GM21360 (cell line): ENCODE measurements around the gene PCNA.

Source experiments
- ATAC-seq: cut with Tn5 transposase; IDR thresholded peaks from one replicate; pipeline ENCODE4 v1.9.1; 2021; ENCODE audit warnings: mild to moderate bottlenecking, moderate library complexity; ENCODE audit not compliant: unreplicated experiment

Gene PCNA

DNA sequence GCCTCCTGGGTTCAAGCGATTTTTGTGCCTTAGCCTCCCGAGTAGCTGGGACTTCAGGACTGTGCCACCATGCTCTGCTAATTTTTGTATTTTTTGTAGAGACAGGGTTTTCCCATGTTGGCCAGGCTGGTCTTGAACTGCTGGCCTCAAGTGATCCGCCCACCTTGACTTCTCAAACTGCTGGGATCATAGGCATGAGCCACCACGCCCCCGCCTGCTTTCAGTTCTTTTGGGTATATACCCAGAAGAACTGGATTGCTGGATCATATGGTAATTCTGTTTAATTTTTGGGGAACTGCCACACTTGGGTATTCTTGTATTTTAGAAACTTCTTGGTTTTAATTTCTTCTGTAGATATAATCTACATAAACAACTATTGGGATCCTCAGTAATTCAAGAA, 24.1 kb upstream of the PCNA start:
- ATAC-seq = no peak

DNA sequence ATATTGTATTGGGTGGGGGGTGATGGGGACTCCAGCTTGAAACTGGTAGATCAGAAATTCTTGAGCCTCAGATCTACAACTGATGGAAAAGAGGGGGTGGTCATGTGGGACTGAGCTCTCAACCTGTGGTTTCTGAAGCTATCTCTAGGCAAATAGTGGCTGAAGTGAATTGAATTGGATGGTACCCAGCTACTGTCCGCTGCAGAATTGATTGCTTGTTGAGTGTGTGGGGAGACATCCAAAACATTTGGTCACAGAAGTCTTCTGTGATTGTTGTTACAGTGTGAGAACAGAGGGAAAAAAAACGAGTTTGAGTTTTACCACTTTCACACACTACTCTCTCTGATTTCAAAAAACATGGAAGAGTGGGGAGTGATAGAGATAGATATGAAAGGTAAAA, 21.9 kb upstream of the PCNA start:
- ATAC-seq = no peak

DNA sequence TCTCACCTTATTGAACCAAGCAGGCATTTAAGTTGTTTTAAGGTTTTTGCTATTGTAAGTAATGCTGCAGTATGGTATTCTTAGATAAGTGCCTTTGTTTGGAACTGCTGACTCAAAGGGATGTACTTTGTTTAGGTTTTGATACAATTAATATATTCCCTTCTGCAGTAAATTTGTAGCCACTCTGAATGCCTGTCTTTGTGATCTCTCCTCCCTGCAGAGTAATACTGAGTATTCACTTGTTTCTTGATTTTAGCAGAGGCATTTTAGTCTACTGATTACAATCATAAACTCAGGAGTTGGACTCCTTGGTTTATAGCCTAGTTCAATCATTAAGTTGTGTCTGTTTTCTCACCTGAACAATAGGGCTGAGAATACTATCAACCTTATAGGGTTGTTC, 20.4 kb upstream of the PCNA start:
- no peak for ATAC-seq

DNA sequence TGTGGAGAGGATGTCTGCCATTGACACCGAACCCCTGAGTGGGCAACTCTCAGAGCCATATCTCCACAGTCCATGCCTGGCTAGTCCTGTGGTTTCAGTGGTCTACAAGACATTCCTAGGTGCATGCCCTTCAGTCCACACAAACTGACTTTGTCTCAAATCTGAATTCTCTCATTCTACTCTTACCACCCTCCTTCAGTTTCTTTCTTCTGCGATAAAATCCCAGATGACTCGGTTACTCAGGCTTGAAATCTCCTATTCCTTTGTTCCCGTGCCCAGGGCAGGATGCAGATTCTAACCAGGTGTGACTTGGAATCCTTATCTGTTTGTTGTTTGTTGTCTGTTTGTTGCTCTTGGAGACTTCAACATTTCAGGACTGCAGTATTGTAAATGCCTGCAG, 16.3 kb upstream of the PCNA start:
- ATAC-seq = no peak

DNA sequence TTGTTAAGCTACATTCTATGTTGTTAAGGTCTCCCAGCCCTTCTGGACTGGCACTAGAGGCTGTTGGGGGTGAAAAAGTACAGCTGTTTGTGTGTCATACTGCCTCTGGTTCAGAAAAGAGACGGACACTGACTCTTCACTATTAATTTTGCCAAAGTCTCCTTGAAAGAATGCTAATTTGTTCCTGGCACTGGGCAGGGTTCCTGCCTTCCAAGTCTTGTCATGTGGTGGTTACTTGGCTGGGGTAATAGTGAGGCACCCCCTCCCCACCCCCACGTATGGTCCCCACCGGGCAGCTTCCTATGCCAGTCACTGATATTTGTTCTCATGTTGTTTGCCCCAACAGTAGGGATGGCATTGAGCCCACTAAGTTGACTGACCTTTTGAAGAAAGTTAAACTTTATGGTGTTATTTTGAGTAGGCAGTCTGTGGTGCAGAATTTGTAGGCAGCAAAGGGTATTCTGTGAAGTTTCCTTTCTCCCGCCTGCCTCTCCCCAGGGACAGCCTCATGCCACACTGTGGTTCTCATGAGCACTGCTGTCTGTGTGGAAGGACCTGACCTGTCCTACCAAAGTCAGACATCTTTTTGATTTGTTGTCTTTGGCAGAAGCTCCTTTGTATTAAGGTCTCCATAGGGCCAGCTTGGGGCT, 15.7 kb upstream of the PCNA start:
- ATAC-seq = no peak

DNA sequence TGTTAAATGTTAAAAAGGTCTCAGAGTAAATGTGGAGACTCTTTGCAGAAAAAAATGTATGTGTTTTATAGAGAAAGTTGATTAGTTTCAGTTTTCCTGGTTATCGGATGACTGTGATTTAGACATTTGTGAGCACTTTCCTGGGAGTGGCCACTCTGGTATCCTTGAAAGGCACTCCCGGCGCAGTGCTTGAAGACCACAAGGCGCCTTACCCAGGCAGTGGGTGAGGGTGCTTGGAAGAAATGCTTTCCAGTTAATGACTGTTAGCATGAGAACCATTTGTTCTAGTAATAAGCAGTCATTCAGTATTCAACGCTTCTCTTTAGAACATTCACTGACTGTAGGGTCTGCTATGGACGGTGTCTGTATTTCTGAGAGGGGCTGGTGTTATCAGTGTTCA, 14.2 kb upstream of the PCNA start:
- no peak for ATAC-seq

DNA sequence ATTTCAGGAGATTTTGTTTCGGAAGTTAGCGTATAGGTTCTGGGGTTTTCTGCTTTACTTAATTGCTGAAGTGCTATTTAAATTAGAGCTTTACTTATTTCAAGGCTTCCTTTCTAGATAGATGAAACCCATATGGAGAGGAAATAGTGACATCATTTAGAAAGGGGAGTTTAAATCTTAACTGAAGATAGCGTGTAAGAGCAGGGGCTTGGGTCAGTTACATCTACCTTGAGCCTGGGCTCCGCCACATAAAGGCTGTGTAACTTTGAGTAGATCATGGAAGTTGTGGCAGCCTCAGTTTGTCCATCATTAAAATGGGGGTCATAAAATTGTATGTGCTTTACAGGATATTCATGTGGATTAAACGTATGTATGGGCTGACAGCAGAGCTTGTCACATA, 11.7 kb upstream of the PCNA start:
- ATAC-seq = no peak

DNA sequence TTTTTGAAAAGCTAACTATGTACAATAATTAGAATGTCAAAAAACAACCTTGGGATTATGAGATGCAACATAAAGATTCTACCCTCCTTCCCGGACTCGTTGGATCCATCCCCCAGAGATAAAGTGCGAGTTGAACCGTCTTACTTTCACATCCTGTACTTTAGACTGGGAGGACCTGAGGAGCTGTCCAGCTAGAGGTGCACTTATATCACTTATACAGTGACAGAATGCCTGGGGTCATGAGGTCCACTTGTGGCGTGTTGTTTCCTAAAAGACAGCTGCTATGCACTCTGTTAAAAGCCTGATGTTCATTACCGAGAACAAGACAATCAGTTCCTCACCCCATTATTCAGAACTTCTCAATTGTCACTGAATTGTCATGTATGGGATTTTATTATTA, 9.1 kb upstream of the PCNA start:
- no peak for ATAC-seq

DNA sequence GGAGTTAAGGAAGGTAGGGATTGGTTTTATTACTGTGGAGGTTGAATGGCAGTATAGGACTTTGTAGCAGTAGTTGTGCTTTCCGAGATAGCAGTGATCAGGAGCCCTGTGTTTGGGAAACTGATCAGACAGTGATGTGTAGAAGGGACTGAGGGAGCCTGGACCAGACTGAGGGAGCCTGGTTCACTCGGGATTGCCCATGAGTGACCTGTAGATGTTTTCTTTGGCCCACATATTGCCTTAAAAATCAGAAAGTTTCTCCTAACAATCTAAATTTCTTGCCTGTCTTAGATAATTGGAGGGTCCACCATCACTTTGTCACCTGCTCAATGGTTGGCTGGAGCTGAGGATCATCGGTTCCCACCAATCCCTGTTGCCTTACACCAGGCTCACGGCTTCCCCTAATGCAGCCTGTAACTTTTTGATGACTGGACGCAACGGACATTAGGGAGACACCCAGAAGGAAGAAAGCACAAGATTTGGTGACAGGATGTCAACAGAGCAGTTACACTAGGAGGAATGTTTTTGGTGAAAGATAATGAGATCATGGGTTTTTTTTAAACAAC, 8.2 kb upstream of the PCNA start:
- ATAC-seq = no peak

DNA sequence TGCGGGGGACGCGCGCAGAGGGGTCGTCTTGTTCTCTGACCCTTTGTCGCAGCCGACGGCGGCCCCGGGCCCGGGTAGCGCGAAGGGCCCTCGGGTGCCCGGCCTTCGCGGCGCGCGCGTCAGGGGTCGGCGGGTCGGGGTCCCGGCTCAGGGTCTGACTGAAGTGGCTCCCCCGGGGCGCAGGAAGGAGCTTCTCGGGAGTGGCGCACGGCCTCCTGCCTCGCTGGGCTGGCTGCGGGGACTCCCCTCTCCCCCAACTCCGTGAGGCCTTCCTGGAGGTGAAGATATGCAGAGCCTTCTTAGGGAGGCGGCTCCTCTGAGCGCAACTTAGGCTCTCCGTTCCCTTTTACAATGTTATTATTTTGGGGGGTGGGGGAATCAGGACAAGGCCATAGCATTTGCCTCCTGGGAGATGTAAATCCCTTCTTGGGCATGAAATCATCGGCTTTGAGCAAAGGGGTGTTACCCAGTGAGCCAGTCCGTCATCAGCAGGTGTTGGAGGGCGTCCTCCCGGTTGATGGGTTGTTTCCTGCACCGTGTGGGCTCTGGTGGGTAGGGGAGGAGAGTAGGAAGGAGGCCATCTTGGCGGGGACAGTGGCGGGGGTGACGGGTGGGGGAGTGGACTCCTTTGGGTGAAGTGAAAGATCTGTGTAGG, 7.6 kb upstream of the PCNA start:
- ATAC-seq = peak; percentile 41

DNA sequence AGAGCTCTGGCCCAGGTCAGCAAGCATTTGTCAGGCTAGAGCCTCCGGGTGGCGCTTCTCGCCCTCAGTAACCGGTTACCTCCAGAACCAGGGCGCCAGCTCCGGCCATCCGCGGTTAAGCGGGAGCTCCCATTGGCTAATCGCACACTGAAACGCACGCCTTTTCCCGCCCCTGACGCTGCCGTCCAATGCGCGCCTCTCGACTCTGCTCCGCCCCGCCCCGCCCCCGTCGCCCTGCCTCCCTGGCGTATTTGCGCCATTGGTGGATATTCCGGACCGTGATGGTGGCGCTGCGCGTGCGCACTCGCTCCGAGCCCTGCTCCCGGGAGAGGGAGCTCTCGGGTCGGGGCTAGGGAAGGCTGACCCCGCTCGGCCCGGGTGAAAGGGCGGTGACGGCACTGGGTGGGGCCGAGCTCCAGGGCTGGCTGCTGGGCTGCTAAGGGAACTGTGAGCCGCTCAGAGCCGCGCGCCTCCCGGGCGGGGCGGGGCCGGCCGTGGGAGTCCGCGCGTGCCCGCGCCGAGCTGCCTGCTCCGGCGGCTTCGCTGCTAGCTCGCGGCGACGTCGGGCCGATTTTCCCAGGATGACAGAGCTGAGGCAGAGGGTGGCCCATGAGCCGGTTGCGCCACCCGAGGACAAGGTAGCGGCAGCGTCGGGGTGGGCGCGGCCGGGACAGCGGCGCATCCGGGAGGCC, 6.9 kb upstream of the PCNA start, which contains the start of gene CDS2:
CDS2 (plus strand) TSS at position 497 of the 692 bp plus-strand sequence; CDS start at position 582, 85 bp downstream.
- ATAC-seq = peak; percentile 87

DNA sequence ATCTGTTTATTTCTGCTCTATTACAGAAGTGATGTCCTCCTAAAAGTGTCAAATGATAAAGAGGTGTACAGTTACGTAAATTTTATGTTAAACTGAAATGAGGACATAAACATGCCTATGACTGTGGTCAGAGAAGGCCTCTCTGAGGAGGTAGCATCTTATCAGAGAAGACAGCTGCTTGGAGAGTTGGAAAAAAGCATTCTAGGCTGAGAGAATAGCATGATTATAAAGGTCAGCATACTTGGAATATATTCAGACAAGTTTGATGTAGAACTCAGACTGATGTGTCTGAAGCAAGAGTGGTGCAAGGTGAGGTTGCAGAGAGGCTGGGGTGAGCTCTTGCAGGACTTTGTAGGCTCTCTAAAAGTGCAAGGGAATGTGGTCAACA, 3.1 kb upstream of the PCNA start:
- no peak for ATAC-seq

DNA sequence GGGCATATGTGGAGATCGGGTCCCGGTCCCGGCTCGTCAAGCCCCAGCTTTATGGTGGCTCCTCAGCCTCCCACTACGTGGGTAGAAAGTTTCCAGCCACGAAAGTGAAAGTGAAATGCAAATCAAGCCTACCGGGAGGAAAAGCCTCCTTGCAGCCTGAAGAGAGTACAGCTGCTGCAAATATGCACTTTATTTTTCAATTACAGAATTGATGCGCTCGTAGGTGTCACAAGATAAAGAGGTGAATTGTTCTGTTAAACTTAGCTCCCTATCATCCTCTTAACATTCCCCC, 373 bp upstream of the PCNA start:
- no peak for ATAC-seq

DNA sequence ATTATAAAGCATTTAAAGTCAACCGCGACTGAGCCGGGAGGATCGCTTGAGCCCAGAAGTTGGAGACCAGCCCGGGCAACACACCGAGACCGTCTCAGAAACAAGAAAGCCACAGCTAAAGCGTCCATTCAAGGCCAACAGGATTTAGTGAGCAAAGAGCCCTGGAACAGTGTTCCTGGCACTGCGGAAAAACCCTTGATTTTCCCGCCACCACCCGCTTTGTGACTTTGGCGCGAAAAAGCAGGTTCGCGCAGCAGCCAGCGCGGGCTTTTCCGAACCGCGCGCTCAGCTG, 669 bp downstream of the PCNA start:
- ATAC-seq = no peak

DNA sequence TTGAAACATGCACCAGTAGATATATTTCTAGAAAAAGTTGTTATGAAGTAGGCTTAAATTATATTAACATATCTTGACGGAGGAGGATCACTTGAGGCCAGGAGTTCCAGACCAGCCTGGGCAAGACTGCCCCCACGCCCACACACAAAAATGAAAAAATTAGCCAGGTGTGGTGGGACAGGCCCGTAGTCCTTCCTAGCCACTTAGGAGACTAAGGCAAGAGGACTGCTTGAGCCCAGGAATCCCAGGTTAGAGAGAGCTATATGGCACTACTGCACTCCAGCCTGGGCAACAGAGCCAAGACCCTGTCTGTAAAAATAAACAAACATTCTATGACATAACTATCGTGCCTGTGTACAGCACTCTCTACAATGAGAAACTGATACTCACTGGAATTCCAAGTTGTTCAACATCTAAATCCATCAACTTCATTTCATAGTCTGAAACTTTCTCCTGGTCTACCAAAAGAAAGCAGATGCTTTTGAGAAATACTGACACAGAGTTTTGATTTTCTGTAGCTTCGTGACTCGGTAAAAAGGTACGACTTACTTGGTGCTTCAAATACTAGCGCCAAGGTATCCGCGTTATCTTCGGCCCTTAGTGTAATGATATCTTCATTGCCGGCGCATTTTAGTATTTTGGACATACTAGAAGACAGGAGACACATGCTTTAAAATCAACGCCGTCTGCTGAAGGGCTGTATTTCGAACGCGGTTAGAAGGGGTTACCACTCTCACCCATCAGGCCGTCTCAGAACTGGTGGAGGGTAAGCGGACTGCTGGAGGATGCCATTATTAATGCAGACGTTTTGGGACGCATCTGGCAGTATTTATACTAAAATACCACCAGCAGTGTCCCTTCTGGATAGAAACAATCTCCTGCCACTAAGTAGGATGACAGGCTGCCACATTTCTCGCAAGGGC, 1.3 kb downstream of the PCNA start:
- no peak for ATAC-seq

DNA sequence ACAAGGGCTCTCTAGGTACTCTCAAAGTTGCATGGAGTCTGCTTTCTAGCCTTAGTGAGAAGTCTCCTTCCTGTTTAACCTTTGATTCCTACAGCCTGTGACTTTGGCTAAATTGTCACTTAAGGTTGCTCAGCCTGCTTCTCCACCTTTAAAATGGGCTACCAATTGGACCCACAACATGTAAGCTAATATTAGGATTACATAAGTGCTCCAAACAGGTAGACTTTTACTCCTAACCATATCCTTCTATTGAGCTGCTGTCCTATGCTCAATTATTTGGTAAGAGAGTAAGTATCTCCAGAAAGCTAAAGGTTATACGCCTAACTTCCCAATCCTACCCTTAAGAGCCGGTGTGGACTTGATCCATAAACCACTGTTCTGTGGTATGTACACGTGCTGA, 2.9 kb downstream of the PCNA start:
- ATAC-seq = no peak

DNA sequence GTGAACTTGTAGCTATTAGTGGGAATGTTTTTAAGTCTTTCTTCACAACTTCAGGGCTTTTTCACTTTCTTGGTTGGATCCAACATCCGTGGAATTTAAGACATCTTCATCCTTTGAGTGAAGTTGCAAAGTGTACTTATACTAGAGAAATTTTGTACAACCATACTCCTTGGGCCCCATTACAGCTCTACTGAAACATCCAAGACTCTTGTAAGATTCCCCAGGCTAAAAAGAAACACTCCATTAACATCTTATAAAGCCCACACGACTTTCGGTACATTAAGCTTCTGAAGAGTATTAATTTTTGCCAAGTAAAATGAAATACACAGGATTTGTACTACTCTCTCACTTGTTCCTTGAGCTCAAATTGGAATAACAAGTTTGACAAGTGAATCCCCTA, 5.4 kb downstream of the PCNA start:
- ATAC-seq = no peak

DNA sequence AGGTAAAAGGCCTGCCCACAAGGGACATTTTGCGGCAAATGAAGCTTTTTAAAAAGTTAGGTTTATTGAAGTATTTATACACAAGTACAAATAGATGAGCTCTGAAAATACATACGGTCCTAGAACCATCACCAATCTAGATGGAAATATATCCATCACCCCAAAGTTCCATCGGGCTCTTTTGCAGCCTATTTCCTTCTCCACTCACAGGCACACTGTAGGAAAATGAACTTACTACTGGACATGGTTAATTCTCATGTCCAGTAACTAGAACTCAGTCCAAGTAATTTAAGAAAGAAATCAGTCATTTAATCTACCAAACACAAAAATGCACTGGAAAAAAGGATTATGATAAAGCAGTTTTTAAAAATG, 6.2 kb downstream of the PCNA start:
- ATAC-seq = no peak

DNA sequence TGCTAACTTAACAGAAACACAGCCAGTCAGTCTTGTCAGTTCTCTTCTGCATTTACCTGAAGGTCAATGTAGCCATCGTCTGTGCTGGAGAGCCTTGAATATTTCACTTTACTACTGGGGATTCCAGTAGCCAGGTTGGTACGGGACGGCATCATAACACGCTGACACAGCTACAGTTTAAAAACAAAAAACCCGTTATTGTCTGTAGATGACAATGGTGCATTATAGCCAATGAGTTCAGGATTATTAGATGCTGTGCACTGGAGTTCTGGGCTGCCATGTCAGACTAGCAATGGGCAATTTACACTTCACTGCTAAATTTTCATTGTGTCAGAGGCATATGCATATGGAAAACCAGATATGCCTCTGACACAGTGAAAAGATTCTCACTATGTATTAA, 10.5 kb downstream of the PCNA start:
- no peak for ATAC-seq

DNA sequence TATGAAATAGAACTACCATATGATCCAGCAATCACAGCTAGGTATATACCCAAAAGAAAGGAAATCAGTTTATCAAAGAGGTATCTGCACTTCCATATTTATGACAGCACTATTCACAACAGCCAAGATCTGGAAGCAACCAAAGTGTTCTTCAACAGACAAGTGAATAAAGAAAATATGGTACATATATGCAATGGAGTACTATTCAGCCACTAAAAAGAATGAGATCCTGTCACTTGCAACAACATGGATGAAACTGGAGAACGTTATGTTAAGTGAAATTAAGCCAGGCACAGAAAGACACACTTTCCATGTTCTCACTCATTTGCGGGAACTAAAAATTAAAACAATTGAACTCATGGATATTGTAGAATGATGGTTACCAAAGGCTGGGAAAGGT, 15.3 kb downstream of the PCNA start:
- no peak for ATAC-seq

DNA sequence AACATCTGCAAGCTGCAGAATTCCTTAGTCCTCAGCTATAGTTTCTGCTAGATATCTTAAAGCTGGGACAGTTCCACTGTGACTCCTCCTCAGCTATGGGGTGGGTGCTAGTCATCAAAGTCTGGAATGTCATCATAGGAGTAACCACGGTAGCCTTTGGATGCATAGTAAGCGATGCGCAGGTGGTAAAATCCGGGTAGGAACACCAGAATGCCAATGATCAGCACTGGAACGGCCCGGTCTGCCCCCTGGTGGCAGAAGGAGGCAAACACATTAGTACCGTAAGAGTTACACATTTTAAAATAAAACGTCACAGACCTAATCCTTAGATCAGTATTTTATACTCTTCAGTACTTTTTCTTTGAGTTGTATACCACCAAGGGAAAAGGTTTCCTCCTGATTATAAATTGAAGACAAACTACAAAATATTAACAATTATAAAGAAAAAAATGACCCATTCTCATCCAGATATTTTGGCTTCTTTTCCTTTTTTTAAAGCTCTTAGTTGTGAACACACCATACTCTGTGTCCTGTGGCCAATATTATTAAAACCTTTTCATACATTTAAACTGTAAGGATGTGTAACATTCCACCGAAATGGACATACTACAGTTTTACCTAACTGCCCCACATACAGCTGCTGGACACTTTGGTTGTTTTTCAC, 18.9 kb downstream of the PCNA start:
- no peak for ATAC-seq
